Left ventricle myocardium inferior (tissue), 1 donor: ENCODE data around the gene NDUFS7. TPM values are rescaled to one million over a fixed set of nuclear protein-coding genes. Genes with fewer than 3 reads are reported as not detected.

Source experiments
- DNase-seq: peaks from one replicate; pipeline ENCODE4 v3.0.0-alpha.2; 2020
- H3K27ac ChIP-seq: fragments of 200-600 bp; replicated peaks from 2 replicates; pipeline ENCODE4 v1.8.0; 2021
- H3K27me3 ChIP-seq: fragments of 200-600 bp; 2 replicates; pipeline ENCODE4 v1.8.0; 2021; ENCODE audit warnings: low read depth
- H3K36me3 ChIP-seq: fragments of 200-600 bp; 2 replicates; pipeline ENCODE4 v1.8.0; 2021
- H3K4me1 ChIP-seq: fragments of 200-600 bp; 2 replicates; pipeline ENCODE4 v1.8.0; 2021
- H3K4me3 ChIP-seq: fragments of 200-600 bp; 2 replicates; pipeline ENCODE4 v1.8.0; 2021; ENCODE audit warnings: mild to moderate bottlenecking, moderate library complexity
- H3K9me3 ChIP-seq: fragments of 200-600 bp; replicated peaks from 2 replicates; pipeline ENCODE4 v1.8.0; 2021
- intact Hi-C: fragments of 100-400 bp; cut with micrococcal nuclease; formaldehyde crosslinking; loops from one replicate; pipeline ENCODE4 v1.11.0; 2022
- total RNA-seq: library from RNA; stranded (reverse); fragmentation: NEBNext Ultra II Directional; extraction: Animal tissue kit (Norgen Biotek cat#: 25700); gene quantifications from one replicate; pipeline ENCODE4 v1.2.1, GENCODE V29; 2021
- TF ChIP-seq, protein P1 (sequence below): fragments of 200-600 bp; IDR thresholded peaks from 2 replicates; pipeline ENCODE4 v1.8.0; 2021; ENCODE audit warnings: antibody characterized with exemption, mild to moderate bottlenecking, borderline replicate concordance
- donor health status: DM: no; HTN: yes; CAD: no; lungs with severe emphysema.

The NDUFS7 gene
- total RNA-seq, 1 donor from 2014 or later: 380 TPM

GRCh38 chr19:1397838-1398237, 14.1 kb downstream of the NDUFS7 start:
- intact Hi-C loops: no loop called here
- TF ChIP-seq, protein P1, sequence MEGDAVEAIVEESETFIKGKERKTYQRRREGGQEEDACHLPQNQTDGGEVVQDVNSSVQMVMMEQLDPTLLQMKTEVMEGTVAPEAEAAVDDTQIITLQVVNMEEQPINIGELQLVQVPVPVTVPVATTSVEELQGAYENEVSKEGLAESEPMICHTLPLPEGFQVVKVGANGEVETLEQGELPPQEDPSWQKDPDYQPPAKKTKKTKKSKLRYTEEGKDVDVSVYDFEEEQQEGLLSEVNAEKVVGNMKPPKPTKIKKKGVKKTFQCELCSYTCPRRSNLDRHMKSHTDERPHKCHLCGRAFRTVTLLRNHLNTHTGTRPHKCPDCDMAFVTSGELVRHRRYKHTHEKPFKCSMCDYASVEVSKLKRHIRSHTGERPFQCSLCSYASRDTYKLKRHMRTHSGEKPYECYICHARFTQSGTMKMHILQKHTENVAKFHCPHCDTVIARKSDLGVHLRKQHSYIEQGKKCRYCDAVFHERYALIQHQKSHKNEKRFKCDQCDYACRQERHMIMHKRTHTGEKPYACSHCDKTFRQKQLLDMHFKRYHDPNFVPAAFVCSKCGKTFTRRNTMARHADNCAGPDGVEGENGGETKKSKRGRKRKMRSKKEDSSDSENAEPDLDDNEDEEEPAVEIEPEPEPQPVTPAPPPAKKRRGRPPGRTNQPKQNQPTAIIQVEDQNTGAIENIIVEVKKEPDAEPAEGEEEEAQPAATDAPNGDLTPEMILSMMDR: no peak
- no peak for DNase-seq
- Histone ChIP-seq H3K36me3 (peaks cover 21% of the 10 kb centered on the region), H3K4me3 (no peak overlapping the region), H3K9me3 (no peaks in the 10 kb centered on the region), H3K4me1 (peaks cover 64% of the 10 kb centered on the region), H3K27ac (no peak overlapping the region), H3K27me3 (peaks cover 8% of the 10 kb centered on the region)

DNA sequence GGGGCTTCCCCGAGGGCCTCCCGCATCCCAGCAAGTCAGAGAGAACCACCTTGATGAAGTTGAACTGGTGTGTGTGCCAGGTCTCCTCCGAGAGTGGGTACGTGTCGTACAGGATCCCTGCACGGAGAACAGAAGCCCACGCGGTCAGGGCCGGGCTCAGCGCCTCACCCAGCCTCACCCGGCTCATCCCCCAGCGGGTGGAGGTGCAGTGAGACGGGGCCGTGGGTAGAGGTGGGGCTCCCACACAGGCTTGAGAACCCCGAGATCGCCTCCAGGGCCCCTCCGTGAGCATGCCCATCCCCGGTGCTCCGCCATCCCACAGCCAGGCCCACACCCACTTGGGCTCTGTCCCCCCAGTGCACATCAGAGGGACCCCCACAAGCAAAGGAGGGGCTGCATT, 15.4 kb downstream of the NDUFS7 start:
- no peaks in the 10 kb centered on the region for H3K9me3 ChIP-seq
- H3K36me3 ChIP-seq: peaks cover 9% of the 10 kb centered on the region
- intact Hi-C loops: no loop called here
- no peak overlapping the region for H3K4me3 ChIP-seq
- H3K27me3 ChIP-seq: peaks cover 8% of the 10 kb centered on the region
- H3K4me1 ChIP-seq: peaks cover 64% of the 10 kb centered on the region
- DNase-seq: no peak
- H3K27ac ChIP-seq: no peak overlapping the region
- TF ChIP-seq, protein P1: no peak

- H3K4me1 ChIP-seq: peaks cover 61% of the 10 kb centered on the region
- peaks cover 8% of the 10 kb centered on the region for H3K27me3 ChIP-seq
- no peak for DNase-seq
- no peaks in the 10 kb centered on the region for H3K9me3 ChIP-seq
- intact Hi-C loops: no loop called here
- peaks cover 3% of the 10 kb centered on the region for H3K36me3 ChIP-seq
- H3K27ac ChIP-seq: no peak overlapping the region
- H3K4me3 ChIP-seq: no peak overlapping the region
- TF ChIP-seq, protein P1: no peak
These were observed 16.0 kb downstream of the NDUFS7 start for GRCh38 chr19:1399745-1400144.

DNA sequence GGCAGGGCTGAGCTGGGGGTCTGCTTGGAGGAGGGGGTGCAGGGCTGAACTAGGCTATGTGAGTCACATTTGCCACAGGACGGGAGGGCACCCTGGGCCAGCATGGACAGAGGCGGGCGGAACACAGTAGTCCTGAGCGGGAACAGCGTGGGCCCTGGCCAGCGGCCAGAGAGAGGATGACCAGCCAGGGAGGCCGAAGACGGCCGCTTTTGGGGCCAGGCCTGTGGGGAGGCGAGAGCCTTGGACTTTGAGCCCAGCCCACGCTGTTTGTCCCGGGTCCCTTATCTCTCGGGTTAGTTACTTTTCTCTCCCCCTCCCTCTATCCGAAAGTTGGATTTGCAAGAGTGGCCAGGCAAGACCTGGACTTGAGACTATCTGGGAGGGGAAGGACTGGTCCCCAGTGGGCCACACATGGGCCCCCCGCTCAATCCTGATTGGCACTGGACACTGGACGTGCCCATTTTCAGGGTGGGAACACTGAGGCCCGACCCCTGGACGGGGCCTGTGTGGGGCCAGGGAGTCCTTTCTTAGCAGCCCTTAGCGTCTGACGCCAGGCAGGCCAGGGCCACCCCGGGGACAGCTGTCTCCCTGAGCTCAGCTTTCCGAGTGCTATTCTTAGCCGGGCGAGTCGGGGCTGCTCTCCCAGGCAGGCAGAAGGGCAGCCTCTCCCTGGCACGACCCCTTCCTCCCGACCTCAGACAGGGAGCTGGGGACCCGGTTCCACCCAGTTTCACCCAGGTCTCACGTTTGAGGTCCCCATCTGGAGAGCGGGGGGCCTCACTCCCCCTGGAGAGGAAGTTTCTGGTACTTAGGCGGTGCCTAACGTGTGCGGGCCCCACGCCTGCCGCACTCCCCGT, 16.8 kb downstream of the NDUFS7 start:
- TF ChIP-seq, protein P1: no peak
- Histone ChIP-seq H3K27me3 (peaks cover 8% of the 10 kb centered on the region), H3K4me1 (peaks cover 54% of the 10 kb centered on the region), H3K27ac (peak overlapping the region; percentile 83), H3K4me3 (peak overlapping the region; percentile 80), H3K36me3 (no peaks in the 10 kb centered on the region), H3K9me3 (no peaks in the 10 kb centered on the region)
- DNase-seq: peak; percentile 71
- intact Hi-C loops: no loop called here

DNA sequence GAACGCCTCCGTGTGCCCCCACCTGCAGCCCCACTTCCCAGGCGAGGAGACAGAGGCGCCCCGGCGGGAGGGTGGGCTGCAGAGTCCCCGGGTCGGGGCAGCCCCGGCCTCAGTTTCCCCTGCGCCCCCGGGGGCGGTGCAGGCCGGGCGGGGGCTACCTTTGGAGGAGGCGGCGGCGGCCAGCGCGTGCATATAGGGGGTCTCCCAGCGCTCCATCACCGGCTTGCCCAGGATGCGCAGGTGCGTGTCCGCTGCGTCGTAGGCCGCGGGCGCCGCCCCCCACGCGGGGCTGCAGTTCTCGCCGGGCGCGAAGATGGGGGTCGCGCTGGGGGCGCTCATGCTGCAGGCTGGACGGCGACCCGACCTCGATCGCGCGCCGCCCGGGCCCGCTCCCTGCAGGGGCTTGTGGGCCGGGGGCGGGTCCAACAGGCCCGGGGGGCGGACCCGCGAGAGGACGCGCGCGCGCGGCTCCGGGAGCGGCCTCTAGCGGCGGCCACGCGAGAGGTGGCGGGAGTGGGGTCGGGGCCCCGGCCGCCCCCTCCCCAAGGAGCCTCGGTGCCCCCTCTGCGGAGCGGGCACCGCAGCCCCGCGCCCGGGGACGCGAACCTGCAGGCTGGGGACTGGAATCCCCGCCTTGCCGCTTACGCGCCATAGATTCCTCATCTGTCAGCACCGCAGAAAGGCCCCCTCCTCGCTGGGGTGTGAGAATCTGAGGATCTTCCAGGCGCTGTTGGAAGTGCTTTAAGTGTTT, 17.6 kb downstream of the NDUFS7 start, which contains the start of gene GAMT:
TSS of gene GAMT (minus strand) at position 405 of the 751 bp plus-strand sequence. CDS start at position 339, 66 bp downstream.
- H3K4me3 ChIP-seq: peak within 1 kb of the TSS; percentile 80
- H3K27me3 ChIP-seq: peaks cover 8% of the 10 kb centered on the region
- H3K36me3 ChIP-seq: no peaks in the 10 kb centered on the region
- intact Hi-C loops: no loop called here
- DNase-seq: peak; percentile 55
- TF ChIP-seq, protein P1: peak; percentile 79
- peak within 1 kb of the TSS; percentile 83 for H3K27ac ChIP-seq
- H3K4me1 ChIP-seq: peaks cover 47% of the 10 kb centered on the region
- no peaks in the 10 kb centered on the region for H3K9me3 ChIP-seq
